Glomerular visceral epithelial cell (primary cell): ENCODE data around the gene ZNF672.

Source experiments
- DNase-seq: peaks from one replicate; pipeline ENCODE4 v3.0.0-alpha.2; 2016; ENCODE audit errors: extremely low spot score

ZNF672 gene

GRCh38 chr1:248837045-248837780 lies 811 bp upstream of the ZNF672 start:
- no peak for DNase-seq

GRCh38 chr1:248838357-248839167 lies 538 bp downstream of the ZNF672 start:
- peak; percentile 90 for DNase-seq

GRCh38 chr1:248839168-248839555 lies 1.1 kb downstream of the ZNF672 start:
- no peak for DNase-seq

- DNase-seq, result no peak
Measured at GRCh38 chr1:248840946-248841345, 2.9 kb downstream of the ZNF672 start.

- peak; percentile 44 for DNase-seq
Measured at GRCh38 chr1:248841702-248842395, 3.8 kb downstream of the ZNF672 start.

GRCh38 chr1:248842781-248843331 lies 4.8 kb downstream of the ZNF672 start:
- no peak for DNase-seq

- DNase-seq, result no peak
Measured at GRCh38 chr1:248843687-248844086, 5.7 kb downstream of the ZNF672 start.

GRCh38 chr1:248844526-248844925 lies 6.5 kb downstream of the ZNF672 start:
- no peak for DNase-seq

- no peak for DNase-seq
Measured at GRCh38 chr1:248847181-248847955, 9.3 kb downstream of the ZNF672 start.

GRCh38 chr1:248847956-248848561 lies 10.0 kb downstream of the ZNF672 start:
- DNase-seq, result no peak

- DNase-seq, result no peak
Measured at GRCh38 chr1:248848602-248849001, 10.6 kb downstream of the ZNF672 start.

GRCh38 chr1:248849152-248849551 lies 11.1 kb downstream of the ZNF672 start:
- DNase-seq, result no peak

- DNase-seq, result no peak
Measured at GRCh38 chr1:248849637-248850036, 11.6 kb downstream of the ZNF672 start.

GRCh38 chr1:248850124-248850523 lies 12.1 kb downstream of the ZNF672 start:
- no peak for DNase-seq

GRCh38 chr1:248850536-248851251 lies 12.7 kb downstream of the ZNF672 start:
- DNase-seq, result no peak

GRCh38 chr1:248851390-248851789 lies 13.4 kb downstream of the ZNF672 start:
- DNase-seq, result no peak

- DNase-seq, result no peak
Measured at GRCh38 chr1:248852481-248853405, 14.7 kb downstream of the ZNF672 start.

GRCh38 chr1:248853663-248854375 lies 15.8 kb downstream of the ZNF672 start:
- no peak for DNase-seq

GRCh38 chr1:248855580-248855979 lies 17.6 kb downstream of the ZNF672 start:
- DNase-seq, result no peak
